ENCODE measurements around the gene COL4A1. TPM values are rescaled to one million over a fixed set of nuclear protein-coding genes. Genes with fewer than 3 reads are reported as not detected.

Gene COL4A1
- total RNA-seq, 1 experiment from 2014 or later = 0.12 TPM

DNA sequence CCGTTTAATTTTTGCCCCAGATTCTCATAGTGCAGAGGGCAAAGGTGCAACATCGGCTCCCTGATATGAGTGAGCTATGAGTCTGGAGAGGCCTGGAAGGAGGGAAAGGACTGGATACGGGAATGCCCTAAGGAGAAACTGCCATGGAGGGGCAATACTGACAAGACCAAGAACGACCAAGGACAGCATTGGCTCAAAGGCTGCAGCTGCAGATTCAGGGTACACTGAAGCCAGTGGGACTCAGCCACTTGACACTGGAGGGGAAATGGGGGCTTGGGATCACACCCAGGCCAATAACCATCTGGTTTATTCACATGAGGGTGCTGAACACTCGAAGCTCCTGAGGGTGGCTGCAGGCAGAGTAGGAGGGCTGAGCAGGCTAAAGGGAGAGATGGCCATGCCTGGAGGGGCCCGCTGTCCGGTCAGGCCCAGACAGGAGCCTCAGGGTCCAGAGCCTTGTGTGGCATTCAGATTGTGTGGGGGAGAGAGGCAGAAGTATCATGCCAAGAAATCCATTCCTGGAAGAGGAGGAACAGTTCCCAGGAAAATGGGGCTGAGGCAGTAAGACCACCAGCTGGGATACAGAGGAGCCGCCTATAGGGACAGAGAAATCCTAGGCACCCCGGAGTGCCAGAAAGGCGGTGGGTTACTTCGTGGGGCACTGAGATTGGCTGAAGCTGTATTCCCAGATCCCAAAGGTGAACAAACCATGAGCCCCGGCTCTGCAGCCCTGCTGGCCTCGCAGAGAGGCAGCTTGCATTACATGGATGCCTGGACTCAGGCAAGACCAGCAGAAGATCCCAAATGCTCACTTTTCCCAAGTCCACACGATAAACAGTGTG is 20.7 kb downstream of the COL4A1 start:
- CTCF ChIA-PET = no interaction called here
- intact Hi-C loops (cut with micrococcal nuclease; ENCODE audit: unreplicated experiment) = no loop called here
- Mint-ChIP-seq H3K4me1 (ENCODE audit: low read depth, unreplicated experiment) (no peaks in the 10 kb centered on the region), H3K36me3 (ENCODE audit: insufficient read depth, unreplicated experiment) (no peaks in the 10 kb centered on the region), H3K27me3 (ENCODE audit: unreplicated experiment) (no peaks in the 10 kb centered on the region), H3K9me3 (ENCODE audit: low read depth, unreplicated experiment) (no peaks in the 10 kb centered on the region), H3K4me3 (ENCODE audit: low read depth, unreplicated experiment) (no peak overlapping the region), H3K27ac (ENCODE audit: unreplicated experiment) (no peak overlapping the region)
- TF ChIP-seq, protein P1, sequence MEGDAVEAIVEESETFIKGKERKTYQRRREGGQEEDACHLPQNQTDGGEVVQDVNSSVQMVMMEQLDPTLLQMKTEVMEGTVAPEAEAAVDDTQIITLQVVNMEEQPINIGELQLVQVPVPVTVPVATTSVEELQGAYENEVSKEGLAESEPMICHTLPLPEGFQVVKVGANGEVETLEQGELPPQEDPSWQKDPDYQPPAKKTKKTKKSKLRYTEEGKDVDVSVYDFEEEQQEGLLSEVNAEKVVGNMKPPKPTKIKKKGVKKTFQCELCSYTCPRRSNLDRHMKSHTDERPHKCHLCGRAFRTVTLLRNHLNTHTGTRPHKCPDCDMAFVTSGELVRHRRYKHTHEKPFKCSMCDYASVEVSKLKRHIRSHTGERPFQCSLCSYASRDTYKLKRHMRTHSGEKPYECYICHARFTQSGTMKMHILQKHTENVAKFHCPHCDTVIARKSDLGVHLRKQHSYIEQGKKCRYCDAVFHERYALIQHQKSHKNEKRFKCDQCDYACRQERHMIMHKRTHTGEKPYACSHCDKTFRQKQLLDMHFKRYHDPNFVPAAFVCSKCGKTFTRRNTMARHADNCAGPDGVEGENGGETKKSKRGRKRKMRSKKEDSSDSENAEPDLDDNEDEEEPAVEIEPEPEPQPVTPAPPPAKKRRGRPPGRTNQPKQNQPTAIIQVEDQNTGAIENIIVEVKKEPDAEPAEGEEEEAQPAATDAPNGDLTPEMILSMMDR (IDR thresholded peaks at IDR 0.05; ENCODE audit: unreplicated experiment) = no peak
- no TSS peak for BruUV-seq (replicated peaks)
- DNase-seq = no peak

DNA sequence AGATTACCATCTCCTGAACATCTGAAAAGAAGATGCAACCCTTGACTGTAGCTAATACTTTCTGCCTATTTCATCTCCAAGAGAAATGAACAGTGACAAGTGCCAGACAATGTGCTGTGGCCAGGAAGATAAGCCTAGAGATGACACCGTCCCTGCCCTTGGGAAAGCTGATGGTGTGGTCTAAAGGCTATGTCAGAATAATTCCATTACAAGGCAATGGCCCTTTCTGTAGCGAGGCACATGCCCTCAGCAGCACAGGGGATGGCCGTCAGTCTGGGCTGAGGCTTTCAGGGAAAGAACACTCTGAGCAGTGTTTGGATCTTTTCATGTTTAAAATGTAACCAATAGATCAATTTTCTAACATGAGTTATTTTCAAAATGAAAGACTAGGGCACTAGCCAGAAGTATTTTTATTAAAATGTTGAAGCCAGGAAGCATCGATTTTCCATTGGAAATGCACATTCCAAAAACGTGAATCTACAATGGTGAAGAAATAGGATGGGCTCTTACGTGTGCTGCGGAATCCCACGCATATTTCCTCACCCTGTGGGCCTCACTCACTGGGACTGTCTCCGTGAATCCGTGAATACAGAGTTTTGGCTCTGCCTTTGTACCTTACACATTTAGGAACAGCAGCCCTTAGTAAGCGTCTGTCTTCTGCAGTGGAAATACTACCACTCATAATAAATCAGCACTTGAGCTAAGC is 22.0 kb downstream of the COL4A1 start:
- no peaks in the 10 kb centered on the region for H3K4me1 Mint-ChIP-seq (ENCODE audit: low read depth, unreplicated experiment)
- H3K36me3 Mint-ChIP-seq (ENCODE audit: insufficient read depth, unreplicated experiment) = no peaks in the 10 kb centered on the region
- no peak overlapping the region for H3K4me3 Mint-ChIP-seq (ENCODE audit: low read depth, unreplicated experiment)
- H3K27me3 Mint-ChIP-seq (ENCODE audit: unreplicated experiment) = no peaks in the 10 kb centered on the region
- no peak for DNase-seq
- no peaks in the 10 kb centered on the region for H3K9me3 Mint-ChIP-seq (ENCODE audit: low read depth, unreplicated experiment)
- TF ChIP-seq, protein P1 (IDR thresholded peaks at IDR 0.05; ENCODE audit: unreplicated experiment) = no peak
- H3K27ac Mint-ChIP-seq (ENCODE audit: unreplicated experiment) = no peak overlapping the region
- intact Hi-C loops (cut with micrococcal nuclease; ENCODE audit: unreplicated experiment) = no loop called here
- CTCF ChIA-PET = no interaction called here
- BruUV-seq (replicated peaks) = no TSS peak

DNA sequence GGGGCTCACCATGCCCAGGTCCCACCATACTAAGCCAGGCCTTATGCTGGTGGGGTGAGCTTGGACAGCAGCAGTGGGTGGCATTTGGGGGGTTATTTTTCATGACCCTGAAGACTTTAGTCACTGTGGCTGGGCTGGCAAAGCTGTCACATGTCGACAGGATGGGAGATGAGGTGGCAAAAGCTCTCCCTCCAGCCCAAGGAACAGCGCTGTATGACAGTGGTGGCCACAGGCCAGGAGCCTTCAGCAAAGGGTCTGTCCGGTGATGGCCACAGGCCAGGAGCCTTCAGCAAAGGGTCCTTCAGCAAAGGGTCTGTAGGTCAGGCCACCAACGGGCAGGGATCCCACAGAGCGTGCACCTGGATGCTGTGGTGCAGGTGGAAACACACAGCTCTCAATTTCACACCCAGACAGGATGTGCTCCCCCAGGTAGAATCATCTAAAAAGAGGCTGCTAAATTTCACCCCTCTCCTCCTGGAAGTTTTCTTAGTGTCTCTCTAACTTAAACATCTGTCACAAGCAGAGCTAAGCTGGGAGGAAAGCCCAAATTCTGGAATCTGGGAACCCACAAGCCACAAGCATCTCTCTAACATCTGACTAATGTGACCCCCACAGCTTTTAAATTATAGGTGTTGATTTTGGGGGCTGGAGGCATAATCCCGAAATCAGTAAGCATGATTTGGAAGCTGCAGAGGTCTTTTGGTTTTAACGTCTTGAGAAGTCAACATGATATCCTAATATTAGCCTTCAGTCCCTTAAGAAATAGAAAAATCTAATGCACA is 23.0 kb downstream of the COL4A1 start:
- H3K27me3 Mint-ChIP-seq (ENCODE audit: unreplicated experiment) = no peaks in the 10 kb centered on the region
- no peaks in the 10 kb centered on the region for H3K9me3 Mint-ChIP-seq (ENCODE audit: low read depth, unreplicated experiment)
- intact Hi-C loops (cut with micrococcal nuclease; ENCODE audit: unreplicated experiment) = no loop called here
- DNase-seq = no peak
- no peak overlapping the region for H3K4me3 Mint-ChIP-seq (ENCODE audit: low read depth, unreplicated experiment)
- no TSS peak for BruUV-seq (replicated peaks)
- no peak overlapping the region for H3K27ac Mint-ChIP-seq (ENCODE audit: unreplicated experiment)
- no peaks in the 10 kb centered on the region for H3K36me3 Mint-ChIP-seq (ENCODE audit: insufficient read depth, unreplicated experiment)
- CTCF ChIA-PET = no interaction called here
- H3K4me1 Mint-ChIP-seq (ENCODE audit: low read depth, unreplicated experiment) = no peaks in the 10 kb centered on the region
- TF ChIP-seq, protein P1 (IDR thresholded peaks at IDR 0.05; ENCODE audit: unreplicated experiment) = no peak

DNA sequence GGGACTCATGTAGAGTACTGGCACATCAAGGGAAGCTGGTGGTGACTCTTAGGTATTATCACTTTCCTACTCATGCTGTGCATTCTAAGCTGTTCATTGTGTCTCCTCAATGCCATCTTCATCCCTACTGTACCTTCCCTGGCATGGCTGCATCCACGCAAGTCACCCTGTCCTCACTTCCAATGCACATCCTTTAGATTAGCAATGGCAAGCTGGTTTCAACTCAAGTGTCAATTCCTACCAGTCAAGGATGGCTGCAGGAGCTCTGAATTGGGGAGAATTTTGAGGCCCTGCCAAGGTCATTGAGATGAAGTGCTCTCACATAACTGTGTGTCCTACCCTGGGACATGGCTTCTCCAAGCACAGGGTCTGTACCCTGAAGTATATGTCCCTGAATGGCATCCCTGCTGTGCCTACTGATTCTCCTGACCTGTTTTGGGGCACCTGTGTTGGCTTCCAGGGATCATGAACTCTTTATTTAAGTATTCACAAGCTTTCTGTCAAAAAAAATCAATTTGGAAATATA is 24.6 kb downstream of the COL4A1 start:
- H3K36me3 Mint-ChIP-seq (ENCODE audit: insufficient read depth, unreplicated experiment) = no peaks in the 10 kb centered on the region
- intact Hi-C loops (cut with micrococcal nuclease; ENCODE audit: unreplicated experiment) = no loop called here
- H3K4me3 Mint-ChIP-seq (ENCODE audit: low read depth, unreplicated experiment) = no peak overlapping the region
- TF ChIP-seq, protein P1 (IDR thresholded peaks at IDR 0.05; ENCODE audit: unreplicated experiment) = no peak
- no TSS peak for BruUV-seq (replicated peaks)
- no peaks in the 10 kb centered on the region for H3K27me3 Mint-ChIP-seq (ENCODE audit: unreplicated experiment)
- DNase-seq = no peak
- CTCF ChIA-PET = no interaction called here
- H3K9me3 Mint-ChIP-seq (ENCODE audit: low read depth, unreplicated experiment) = no peaks in the 10 kb centered on the region
- no peaks in the 10 kb centered on the region for H3K4me1 Mint-ChIP-seq (ENCODE audit: low read depth, unreplicated experiment)
- no peak overlapping the region for H3K27ac Mint-ChIP-seq (ENCODE audit: unreplicated experiment)

Measured in Calu3 (cell line).